Astrocyte (in vitro differentiated cells and primary cell): ENCODE results near the gene ZNF341.

Experiments
- CTCF ChIP-seq: IDR thresholded peaks from 2 replicates; pipeline ENCODE4 v1.5.1; 2011; ENCODE audit warnings: low read depth, mild to moderate bottlenecking, inconsistent platforms, low read length, moderate library complexity; ENCODE audit not compliant: insufficient read depth
- EZH2 ChIP-seq: IDR thresholded peaks from 2 replicates; pipeline ENCODE4 v1.6.1; 2012; ENCODE audit warnings: mild to moderate bottlenecking, low read length, inconsistent platforms; ENCODE audit not compliant: insufficient read depth

GRCh38 chr20:33817411-33817810 lies 85.6 kb downstream of the ZNF341 start:
- no peak for TF ChIP-seq EZH2
- TF ChIP-seq CTCF = no peak
